ENCODE measurements around the gene B3GALT6.

Gene B3GALT6

DNA sequence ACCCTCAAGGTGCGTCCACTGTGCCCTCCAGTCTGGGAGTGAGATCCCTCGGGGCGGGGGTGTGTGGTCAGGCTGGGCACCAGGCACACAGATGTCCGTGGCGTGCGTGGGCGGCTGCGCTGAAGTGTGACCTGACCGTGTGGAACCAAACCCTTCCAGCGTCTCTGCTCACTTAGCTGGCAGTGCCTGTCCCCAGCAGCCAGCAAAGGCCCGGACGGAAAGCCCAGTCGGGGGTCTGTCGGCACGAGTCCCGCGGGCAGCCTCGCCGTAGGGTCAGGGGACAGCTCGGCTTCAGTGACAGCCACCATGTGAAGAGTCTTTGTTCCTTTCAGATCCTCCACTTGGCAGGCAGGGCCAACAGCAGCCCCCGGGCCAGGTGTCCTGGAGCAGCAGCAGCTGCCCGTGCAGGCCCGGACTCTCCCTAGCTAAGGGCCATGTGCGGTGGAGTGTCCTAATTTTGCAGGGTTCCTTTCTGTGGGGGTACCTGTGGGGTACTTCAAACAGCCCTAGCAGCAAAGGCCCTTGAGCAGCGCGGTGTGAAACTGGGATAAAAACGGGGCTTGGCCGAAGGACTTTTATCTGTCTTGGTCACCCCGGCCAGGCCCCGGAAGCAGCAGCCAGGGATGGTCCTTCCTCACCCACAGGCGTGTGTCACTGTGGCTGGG, 46.8 kb upstream of the B3GALT6 start:
- Histone ChIP-seq H4K91ac (ENCODE audit: low read depth, low read length) (no peak overlapping the region), H3K27me3 (ENCODE audit: insufficient read depth, low read length) (no peaks in the 10 kb centered on the region), H2BK12ac (ENCODE audit: low read length) (no peak overlapping the region), H3K79me2 (ENCODE audit: control insufficient read depth, insufficient read depth, low read length, poor library complexity) (no peaks in the 10 kb centered on the region), H3K27ac (ENCODE audit: low read depth, low read length) (no peak overlapping the region), H2BK5ac (ENCODE audit: low read depth, low read length, poor library complexity) (no peak overlapping the region), H3K4me2 (ENCODE audit: low read length) (no peak overlapping the region), H2AK5ac (ENCODE audit: low read length) (no peak overlapping the region), H3K36me3 (ENCODE audit: control insufficient read depth in 1 of 2, insufficient read depth in 2 of 2, low read length in 2 of 2) (no peaks in the 10 kb centered on the region), H3K4me3 (ENCODE audit: low read depth, low read length) (no peak overlapping the region), H3K18ac (ENCODE audit: low read length) (no peak overlapping the region), H2AFZ (ENCODE audit: insufficient read depth, low read length, poor library complexity) (no peak overlapping the region), H4K12ac (ENCODE audit: low read depth, low read length) (no peak overlapping the region), H3K9me3 (ENCODE audit: insufficient read depth, low read depth, low read length) (peaks cover 5% of the 10 kb centered on the region), H3K4ac (ENCODE audit: low read depth, low read length) (no peak overlapping the region), H2BK120ac (ENCODE audit: insufficient read depth, low read length, poor library complexity) (no peak overlapping the region), H3K9ac (ENCODE audit: low read length) (no peak overlapping the region), H3K14ac (ENCODE audit: low read length) (no peak overlapping the region), H3K23ac (ENCODE audit: low read length) (no peak overlapping the region), H3K4me1 (ENCODE audit: control insufficient read depth in 1 of 2, insufficient read depth in 2 of 2, low read length in 2 of 2) (no peaks in the 10 kb centered on the region), H4K8ac (ENCODE audit: low read depth, low read length) (no peak overlapping the region), H3K79me1 (ENCODE audit: low read length) (no peaks in the 10 kb centered on the region)
- WGBS (ENCODE audit: extremely low coverage, insufficient coverage, insufficient read length) = no CpG with 5 or more reads among the region's 31 CpGs
- DNase-seq = no peak

GRCh38 chr1:1187938-1188337, 44.1 kb upstream of the B3GALT6 start:
- Histone ChIP-seq H3K14ac (ENCODE audit: low read length) (no peak overlapping the region), H3K79me1 (ENCODE audit: low read length) (no peaks in the 10 kb centered on the region), H2BK120ac (ENCODE audit: insufficient read depth, low read length, poor library complexity) (no peak overlapping the region), H3K27ac (ENCODE audit: low read depth, low read length) (no peak overlapping the region), H3K23ac (ENCODE audit: low read length) (no peak overlapping the region), H2BK5ac (ENCODE audit: low read depth, low read length, poor library complexity) (no peak overlapping the region), H3K9ac (ENCODE audit: low read length) (no peak overlapping the region), H2AFZ (ENCODE audit: insufficient read depth, low read length, poor library complexity) (no peak overlapping the region), H2AK5ac (ENCODE audit: low read length) (no peak overlapping the region), H3K9me3 (ENCODE audit: insufficient read depth, low read depth, low read length) (peaks cover 9% of the 10 kb centered on the region), H3K4me1 (ENCODE audit: control insufficient read depth in 1 of 2, insufficient read depth in 2 of 2, low read length in 2 of 2) (no peaks in the 10 kb centered on the region), H3K4me2 (ENCODE audit: low read length) (no peak overlapping the region), H3K79me2 (ENCODE audit: control insufficient read depth, insufficient read depth, low read length, poor library complexity) (no peaks in the 10 kb centered on the region), H3K18ac (ENCODE audit: low read length) (no peak overlapping the region), H4K91ac (ENCODE audit: low read depth, low read length) (no peak overlapping the region), H3K27me3 (ENCODE audit: insufficient read depth, low read length) (no peaks in the 10 kb centered on the region), H2BK12ac (ENCODE audit: low read length) (no peak overlapping the region), H3K4ac (ENCODE audit: low read depth, low read length) (no peak overlapping the region), H4K8ac (ENCODE audit: low read depth, low read length) (no peak overlapping the region), H3K36me3 (ENCODE audit: control insufficient read depth in 1 of 2, insufficient read depth in 2 of 2, low read length in 2 of 2) (no peaks in the 10 kb centered on the region), H3K4me3 (ENCODE audit: low read depth, low read length) (no peak overlapping the region), H4K12ac (ENCODE audit: low read depth, low read length) (no peak overlapping the region)
- no peak for DNase-seq

- Histone ChIP-seq H3K9ac (ENCODE audit: low read length) (no peak overlapping the region), H3K4me3 (ENCODE audit: low read depth, low read length) (no peak overlapping the region), H4K91ac (ENCODE audit: low read depth, low read length) (no peak overlapping the region), H3K23ac (ENCODE audit: low read length) (no peak overlapping the region), H3K4me2 (ENCODE audit: low read length) (no peak overlapping the region), H3K79me2 (ENCODE audit: control insufficient read depth, insufficient read depth, low read length, poor library complexity) (no peaks in the 10 kb centered on the region), H3K4me1 (ENCODE audit: control insufficient read depth in 1 of 2, insufficient read depth in 2 of 2, low read length in 2 of 2) (no peaks in the 10 kb centered on the region), H2AFZ (ENCODE audit: insufficient read depth, low read length, poor library complexity) (no peak overlapping the region), H2BK5ac (ENCODE audit: low read depth, low read length, poor library complexity) (no peak overlapping the region), H3K36me3 (ENCODE audit: control insufficient read depth in 1 of 2, insufficient read depth in 2 of 2, low read length in 2 of 2) (no peaks in the 10 kb centered on the region), H2AK5ac (ENCODE audit: low read length) (no peak overlapping the region), H3K27me3 (ENCODE audit: insufficient read depth, low read length) (no peaks in the 10 kb centered on the region), H3K14ac (ENCODE audit: low read length) (no peak overlapping the region), H3K9me3 (ENCODE audit: insufficient read depth, low read depth, low read length) (peaks cover 10% of the 10 kb centered on the region), H3K18ac (ENCODE audit: low read length) (no peak overlapping the region), H2BK120ac (ENCODE audit: insufficient read depth, low read length, poor library complexity) (no peak overlapping the region), H4K8ac (ENCODE audit: low read depth, low read length) (no peak overlapping the region), H2BK12ac (ENCODE audit: low read length) (no peak overlapping the region), H4K12ac (ENCODE audit: low read depth, low read length) (no peak overlapping the region), H3K79me1 (ENCODE audit: low read length) (no peaks in the 10 kb centered on the region), H3K4ac (ENCODE audit: low read depth, low read length) (no peak overlapping the region), H3K27ac (ENCODE audit: low read depth, low read length) (no peak overlapping the region)
- no CpG with 5 or more reads among the region's 5 CpGs for WGBS (ENCODE audit: extremely low coverage, insufficient coverage, insufficient read length)
- no peak for DNase-seq
Measured at GRCh38 chr1:1189111-1189510, 42.9 kb upstream of the B3GALT6 start.

- H4K12ac ChIP-seq (ENCODE audit: low read depth, low read length) = no peak overlapping the region
- no peak overlapping the region for H2AFZ ChIP-seq (ENCODE audit: insufficient read depth, low read length, poor library complexity)
- no peak overlapping the region for H3K4me3 ChIP-seq (ENCODE audit: low read depth, low read length)
- H2BK120ac ChIP-seq (ENCODE audit: insufficient read depth, low read length, poor library complexity) = no peak overlapping the region
- H3K4me2 ChIP-seq (ENCODE audit: low read length) = no peak overlapping the region
- no peak overlapping the region for H2BK5ac ChIP-seq (ENCODE audit: low read depth, low read length, poor library complexity)
- H3K18ac ChIP-seq (ENCODE audit: low read length) = no peak overlapping the region
- H3K27ac ChIP-seq (ENCODE audit: low read depth, low read length) = no peak overlapping the region
- H3K14ac ChIP-seq (ENCODE audit: low read length) = no peak overlapping the region
- H4K91ac ChIP-seq (ENCODE audit: low read depth, low read length) = no peak overlapping the region
- no peak for DNase-seq
- no peak overlapping the region for H3K4ac ChIP-seq (ENCODE audit: low read depth, low read length)
- no peaks in the 10 kb centered on the region for H3K79me1 ChIP-seq (ENCODE audit: low read length)
- H3K36me3 ChIP-seq (ENCODE audit: control insufficient read depth in 1 of 2, insufficient read depth in 2 of 2, low read length in 2 of 2) = no peaks in the 10 kb centered on the region
- no peak overlapping the region for H3K9ac ChIP-seq (ENCODE audit: low read length)
- H4K8ac ChIP-seq (ENCODE audit: low read depth, low read length) = no peak overlapping the region
- H3K79me2 ChIP-seq (ENCODE audit: control insufficient read depth, insufficient read depth, low read length, poor library complexity) = no peaks in the 10 kb centered on the region
- no peak overlapping the region for H2AK5ac ChIP-seq (ENCODE audit: low read length)
- no peaks in the 10 kb centered on the region for H3K27me3 ChIP-seq (ENCODE audit: insufficient read depth, low read length)
- H3K9me3 ChIP-seq (ENCODE audit: insufficient read depth, low read depth, low read length) = peaks cover 10% of the 10 kb centered on the region
- no peak overlapping the region for H2BK12ac ChIP-seq (ENCODE audit: low read length)
- no CpG with 5 or more reads among the region's 11 CpGs for WGBS (ENCODE audit: extremely low coverage, insufficient coverage, insufficient read length)
- no peaks in the 10 kb centered on the region for H3K4me1 ChIP-seq (ENCODE audit: control insufficient read depth in 1 of 2, insufficient read depth in 2 of 2, low read length in 2 of 2)
- no peak overlapping the region for H3K23ac ChIP-seq (ENCODE audit: low read length)
Measured at GRCh38 chr1:1191734-1192133, 40.3 kb upstream of the B3GALT6 start.

Data from trophoblast cell (in vitro differentiated cells and primary cell).